Measurements from ENCODE around the gene COA4.

The COA4 gene

GRCh38 chr11:73866095-73866579 is 10.5 kb downstream of the COA4 start:
- H3K4me3 ChIP-seq (ENCODE audit: low read depth, low read length): no peak overlapping the region
- H3K36me3 ChIP-seq: peaks cover 15% of the 10 kb centered on the region
- no peaks in the 10 kb centered on the region for H3K27me3 ChIP-seq (ENCODE audit: insufficient read depth, low read depth, severe bottlenecking)
- TF ChIP-seq CTCF (IDR thresholded peaks at IDR 0.05; ENCODE audit: low read depth, low read length): no peak
- H3K9me3 ChIP-seq (ENCODE audit: severe bottlenecking): no peaks in the 10 kb centered on the region
- DNase-seq: no peak
- peak overlapping the region; percentile 2; the same call in 1 of the 2 replicates for H3K27ac ChIP-seq

- DNase-seq: no peak
- Histone ChIP-seq H3K27ac (no peak overlapping the region), H3K9me3 (ENCODE audit: severe bottlenecking) (no peaks in the 10 kb centered on the region), H3K27me3 (ENCODE audit: insufficient read depth, low read depth, severe bottlenecking) (no peaks in the 10 kb centered on the region), H3K36me3 (peaks cover 10% of the 10 kb centered on the region), H3K4me3 (ENCODE audit: low read depth, low read length) (no peak overlapping the region)
- no peak for TF ChIP-seq CTCF (IDR thresholded peaks at IDR 0.05; ENCODE audit: low read depth, low read length)
Observed at GRCh38 chr11:73862986-73863385, 13.7 kb downstream of the COA4 start.

- TF ChIP-seq CTCF (IDR thresholded peaks at IDR 0.05; ENCODE audit: low read depth, low read length): no peak
- no peak overlapping the region for H3K27ac ChIP-seq
- H3K36me3 ChIP-seq: peaks cover 10% of the 10 kb centered on the region
- H3K9me3 ChIP-seq (ENCODE audit: severe bottlenecking): no peaks in the 10 kb centered on the region
- no peaks in the 10 kb centered on the region for H3K27me3 ChIP-seq (ENCODE audit: insufficient read depth, low read depth, severe bottlenecking)
- no peak for DNase-seq
- H3K4me3 ChIP-seq (ENCODE audit: low read depth, low read length): no peak overlapping the region
Observed at GRCh38 chr11:73860202-73860601, 16.4 kb downstream of the COA4 start.

- DNase-seq: no peak
- Histone ChIP-seq H3K4me3 (ENCODE audit: low read depth, low read length) (no peak overlapping the region), H3K27ac (no peak overlapping the region), H3K27me3 (ENCODE audit: insufficient read depth, low read depth, severe bottlenecking) (no peaks in the 10 kb centered on the region), H3K36me3 (peaks cover 10% of the 10 kb centered on the region), H3K9me3 (ENCODE audit: severe bottlenecking) (no peaks in the 10 kb centered on the region)
- no peak for TF ChIP-seq CTCF (IDR thresholded peaks at IDR 0.05; ENCODE audit: low read depth, low read length)
Observed at GRCh38 chr11:73859671-73860070, 17.0 kb downstream of the COA4 start.

- Histone ChIP-seq H3K4me3 (ENCODE audit: low read depth, low read length) (no peak overlapping the region), H3K36me3 (no peaks in the 10 kb centered on the region), H3K9me3 (ENCODE audit: severe bottlenecking) (no peaks in the 10 kb centered on the region), H3K27ac (no peak overlapping the region), H3K27me3 (ENCODE audit: insufficient read depth, low read depth, severe bottlenecking) (no peaks in the 10 kb centered on the region)
- TF ChIP-seq CTCF (IDR thresholded peaks at IDR 0.05; ENCODE audit: low read depth, low read length): no peak
- DNase-seq: no peak
Observed at GRCh38 chr11:73856031-73856567, 20.5 kb downstream of the COA4 start.

GRCh38 chr11:73854680-73855079 is 22.0 kb downstream of the COA4 start:
- DNase-seq: no peak
- Histone ChIP-seq H3K27me3 (ENCODE audit: insufficient read depth, low read depth, severe bottlenecking) (no peaks in the 10 kb centered on the region), H3K27ac (no peak overlapping the region), H3K9me3 (ENCODE audit: severe bottlenecking) (no peaks in the 10 kb centered on the region), H3K4me3 (ENCODE audit: low read depth, low read length) (no peak overlapping the region), H3K36me3 (no peaks in the 10 kb centered on the region)
- no peak for TF ChIP-seq CTCF (IDR thresholded peaks at IDR 0.05; ENCODE audit: low read depth, low read length)
